NK-92 treated with Interleukin-12 subunit alpha and Interleukin-12 subunit beta, amount 100 ng/mL, for 24 hours (cell line): ENCODE data around the gene ITPK1.

ENCODE experiments used
- DNase-seq: peaks from one replicate; lab custom pipeline; 2025; lab: John Stamatoyannopoulos, UW

The ITPK1 gene

GRCh38 chr14:93027810-93028723 is 87.7 kb downstream of the ITPK1 start:
- DNase-seq = no peak

GRCh38 chr14:93026339-93026738 is 89.4 kb downstream of the ITPK1 start:
- DNase-seq = no peak

DNA sequence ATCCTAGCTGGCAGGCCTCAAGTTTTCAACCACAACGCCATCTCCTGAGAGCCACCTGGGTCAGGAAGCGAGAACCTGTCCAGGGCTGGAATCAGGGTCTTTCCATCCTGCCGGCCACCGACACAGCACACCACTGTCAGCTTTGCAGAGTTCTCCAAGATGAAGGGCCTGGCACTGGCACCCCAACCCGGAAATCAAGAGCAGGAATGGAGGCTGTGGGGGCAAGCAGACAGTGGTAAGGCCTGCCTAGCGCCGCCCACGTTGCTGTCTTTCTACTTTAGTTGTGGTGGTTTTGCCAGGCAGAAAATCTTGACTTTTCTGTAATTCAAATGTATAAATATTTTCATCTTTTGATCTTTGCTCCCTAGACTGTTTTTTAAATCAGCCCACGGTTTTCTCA is 90.7 kb downstream of the ITPK1 start:
- DNase-seq = no peak

DNA sequence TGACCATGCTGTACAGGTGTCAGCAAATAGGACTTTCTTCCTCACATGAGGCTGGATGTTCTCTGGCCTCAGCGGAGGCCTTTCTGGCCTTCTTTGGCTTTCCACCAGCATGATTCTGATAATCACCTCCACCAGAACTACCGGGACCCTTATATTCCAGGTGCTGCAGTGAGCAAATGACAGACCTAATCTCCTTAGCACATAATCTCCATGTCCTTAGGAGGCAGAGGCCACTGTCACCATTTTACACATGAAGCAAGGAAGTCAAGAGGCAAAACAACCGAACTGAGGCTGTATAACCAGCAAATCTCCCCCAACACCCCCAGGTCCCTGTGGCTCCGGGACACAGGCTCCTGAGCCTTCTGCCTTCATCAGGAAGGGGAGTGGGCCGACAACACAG is 91.2 kb downstream of the ITPK1 start:
- DNase-seq = no peak

- no peak for DNase-seq
These were observed 91.8 kb downstream of the ITPK1 start for GRCh38 chr14:93023802-93024434.

DNA sequence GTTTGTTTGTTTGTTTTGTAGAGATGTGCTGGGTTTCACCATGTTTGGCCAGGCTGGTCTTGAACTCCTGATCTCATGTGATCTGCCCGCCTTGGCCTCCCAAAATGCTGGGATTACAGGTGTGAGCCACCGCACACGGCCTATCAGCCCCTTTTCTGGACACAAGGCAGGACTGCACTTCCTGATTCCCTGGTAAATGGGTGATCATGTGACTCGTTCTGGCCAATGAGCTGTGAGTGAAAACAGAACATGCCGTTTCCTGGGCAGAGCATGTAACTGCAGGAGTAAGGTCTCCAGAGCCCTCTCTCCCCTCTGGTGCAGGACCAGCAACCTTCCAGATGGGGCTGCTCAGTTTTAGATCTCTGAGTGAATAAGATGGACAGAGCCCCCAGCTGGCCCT is 92.7 kb downstream of the ITPK1 start:
- DNase-seq = no peak

GRCh38 chr14:93019970-93020369 is 95.8 kb downstream of the ITPK1 start:
- no peak for DNase-seq

DNA sequence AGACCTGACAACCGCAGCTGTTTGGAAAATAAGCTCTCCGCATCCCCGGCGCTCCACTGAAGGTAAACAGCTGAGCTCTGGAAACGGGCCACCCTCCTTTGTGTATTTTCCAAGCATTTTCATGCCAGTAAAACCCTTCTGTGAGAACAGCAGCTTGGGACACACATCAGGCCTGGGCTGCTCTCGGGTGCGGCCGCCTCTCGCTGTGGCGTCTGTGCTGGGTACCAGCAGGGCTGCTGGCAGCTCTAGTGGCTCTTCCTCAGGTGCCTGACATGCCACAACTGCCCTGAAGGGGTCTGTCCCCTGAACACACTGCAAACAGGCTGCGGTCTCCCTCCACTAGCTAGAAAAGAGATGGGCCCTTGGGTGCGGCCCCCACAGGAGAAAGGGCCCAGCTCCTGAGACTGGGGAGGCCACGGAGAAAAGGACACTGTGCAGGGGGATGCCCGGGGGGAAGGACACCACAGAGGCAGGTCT is 96.3 kb downstream of the ITPK1 start:
- no peak for DNase-seq

DNA sequence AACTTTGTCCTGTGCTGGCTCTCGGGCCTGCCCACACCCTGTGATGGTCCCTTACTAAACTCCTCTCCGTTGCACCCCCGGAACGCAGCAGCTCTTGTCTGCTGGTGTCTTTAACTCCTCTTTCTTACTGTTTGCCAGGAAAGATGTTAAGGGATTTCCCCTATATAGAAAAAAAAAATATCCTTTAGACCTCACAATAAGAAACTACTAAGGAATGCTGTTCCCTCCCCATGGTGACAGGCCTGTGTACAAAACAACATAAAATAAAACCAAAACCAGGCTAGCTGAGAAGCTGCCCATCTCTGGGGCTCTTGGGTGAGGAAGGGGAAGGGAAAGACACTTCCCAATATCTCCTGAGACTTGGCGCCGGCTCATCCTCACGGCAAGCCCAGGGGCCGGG is 97.4 kb downstream of the ITPK1 start:
- no peak for DNase-seq

DNA sequence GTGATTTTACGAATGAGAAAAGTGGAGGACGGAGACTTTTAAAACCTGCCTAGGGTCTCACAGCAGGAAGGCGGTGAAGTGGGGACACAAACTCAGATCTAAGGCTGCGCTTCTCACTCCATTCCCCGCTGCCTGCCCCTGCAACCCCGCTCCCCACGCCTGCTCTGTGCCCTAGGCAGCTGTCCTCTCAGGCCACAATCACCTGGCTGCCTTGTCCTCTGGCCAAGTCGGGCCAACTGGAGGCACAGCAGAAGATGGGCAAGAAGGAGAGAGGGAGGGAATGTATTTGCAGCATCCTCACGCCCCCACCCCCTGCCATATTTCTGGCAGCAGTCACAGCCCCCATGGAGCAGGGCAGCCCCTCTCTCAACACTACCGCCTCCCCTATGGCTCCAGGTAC is 97.8 kb downstream of the ITPK1 start:
- no peak for DNase-seq

DNA sequence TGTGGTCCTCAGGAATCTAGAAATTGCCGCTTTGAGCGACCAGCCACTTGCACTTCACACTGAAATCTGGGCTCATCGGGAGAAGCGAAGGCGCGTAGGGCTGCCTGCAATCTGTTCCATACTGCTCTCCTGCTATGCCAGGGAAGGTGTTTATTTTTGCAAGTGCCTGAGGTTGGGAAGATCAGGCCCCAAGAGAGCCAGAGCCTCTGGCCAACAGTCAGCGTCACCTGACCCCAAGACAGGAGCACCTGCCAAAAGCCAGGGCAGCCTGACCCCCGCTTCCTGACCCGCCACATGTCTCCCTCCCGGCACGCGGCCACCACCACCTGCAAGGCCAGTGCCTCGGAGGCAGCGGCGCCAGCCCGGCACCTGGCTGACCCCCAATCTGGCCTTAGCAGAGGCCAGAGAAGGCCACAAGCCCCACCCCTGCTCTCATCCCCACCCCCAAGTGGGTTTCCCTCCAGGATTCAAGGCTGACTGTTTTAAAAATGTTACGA is 98.4 kb downstream of the ITPK1 start:
- DNase-seq = no peak

GRCh38 chr14:93016275-93016845 is 99.4 kb downstream of the ITPK1 start:
- DNase-seq = no peak

GRCh38 chr14:93015505-93015904 is 100.2 kb downstream of the ITPK1 start:
- no peak for DNase-seq

GRCh38 chr14:93015064-93015463 is 100.7 kb downstream of the ITPK1 start:
- DNase-seq = no peak

GRCh38 chr14:93014058-93015023 is 101.4 kb downstream of the ITPK1 start:
- no peak for DNase-seq

GRCh38 chr14:93012951-93013719 is 102.6 kb downstream of the ITPK1 start:
- no peak for DNase-seq

DNA sequence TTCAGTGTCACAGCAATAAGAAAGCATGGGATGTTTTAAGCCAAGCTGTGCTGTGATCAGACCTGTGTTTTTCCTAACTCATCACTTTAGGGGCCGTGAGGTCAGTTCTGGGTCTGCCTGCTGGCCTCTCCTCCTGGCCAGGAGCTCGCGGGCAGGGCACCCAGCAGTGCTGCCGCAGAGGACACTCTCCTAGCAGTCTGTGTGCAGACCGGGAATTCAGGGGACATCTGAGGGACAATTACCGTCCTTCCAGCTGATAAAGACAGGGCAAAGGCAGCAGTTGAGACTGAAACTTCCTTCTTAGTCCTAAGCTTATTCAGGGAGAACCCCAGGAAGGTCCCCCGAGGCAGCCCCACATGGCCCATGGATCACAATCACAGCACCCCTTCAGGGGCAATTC is 103.2 kb downstream of the ITPK1 start:
- DNase-seq = no peak

DNA sequence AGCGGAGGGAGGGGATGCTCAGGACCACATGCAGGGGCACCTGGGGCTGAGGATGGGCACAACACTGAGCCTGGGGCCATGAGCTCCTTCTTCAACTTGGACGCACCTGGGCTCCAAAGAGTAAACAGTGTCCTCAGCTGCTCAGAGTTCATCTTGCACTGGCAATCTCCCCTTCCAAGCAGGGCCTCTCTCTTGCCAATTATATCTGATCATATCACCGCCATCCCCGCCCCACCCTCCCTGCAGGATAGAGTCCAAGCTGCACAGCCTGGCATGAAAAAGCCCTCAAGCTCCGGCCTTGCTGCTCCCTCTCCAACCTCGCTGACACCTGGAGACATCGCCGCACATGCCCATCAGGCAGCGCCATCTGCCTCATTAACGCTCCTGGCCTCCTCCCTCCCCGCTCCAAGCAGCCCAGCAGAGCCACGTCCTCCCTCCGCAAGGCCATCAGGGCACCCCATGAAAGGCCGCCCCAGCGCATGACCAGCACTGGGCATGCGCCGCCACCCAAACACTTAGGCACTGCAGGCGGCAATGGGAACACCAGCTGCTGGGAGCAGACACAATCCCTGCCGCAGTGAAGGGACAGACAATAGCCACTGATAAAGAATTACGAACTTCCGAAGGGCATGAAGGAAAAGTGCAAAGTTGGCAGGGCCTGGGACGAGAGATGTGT is 103.9 kb downstream of the ITPK1 start:
- no peak for DNase-seq

- DNase-seq = no peak
These were observed 104.6 kb downstream of the ITPK1 start for GRCh38 chr14:93011141-93011529.

DNA sequence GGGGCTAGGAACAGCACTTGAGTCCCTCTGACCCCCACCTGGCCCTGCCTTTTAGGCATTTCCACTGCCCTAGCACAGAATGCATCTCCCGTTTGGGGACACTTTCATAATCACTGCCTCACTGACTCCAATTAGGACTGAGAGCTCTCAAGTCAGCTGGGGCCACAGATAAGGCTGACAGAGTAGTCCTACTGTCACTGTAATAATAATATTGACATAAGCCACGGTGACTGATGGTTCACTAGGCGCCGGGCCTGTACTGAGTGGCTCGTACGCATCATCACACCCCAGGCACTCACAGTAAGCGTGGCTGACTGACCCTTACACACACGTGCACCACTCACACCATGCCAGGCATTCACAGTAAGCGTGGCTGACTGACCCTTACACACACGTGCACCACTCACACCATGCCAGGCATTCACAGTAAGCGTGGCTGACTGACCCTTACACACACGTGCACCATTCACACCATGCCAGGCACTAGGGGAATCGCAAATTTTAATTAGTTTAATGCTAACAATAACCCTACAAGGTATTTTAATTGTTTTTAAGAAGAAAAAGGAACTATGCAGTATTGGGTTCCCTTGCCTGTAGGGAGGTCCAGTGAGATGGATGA is 105.1 kb downstream of the ITPK1 start:
- no peak for DNase-seq
